GM12878 (cell line): ENCODE data around the gene MBNL3. TPM values are rescaled to one million over a fixed set of nuclear protein-coding genes. Genes with fewer than 3 reads are reported as not detected.

Source experiments
- ATAC-seq: fragments of 200-7000 bp; cut with Tn5 transposase; 3 replicates; pipeline ENCODE4 v1.9.1; 2020; ENCODE audit warnings: mild to moderate bottlenecking, moderate library complexity
- BruUV-seq: library from RNA; stranded (reverse); fragments of 400-500 nt; replicated peaks from 2 replicates; lab custom pipeline; 2021; lab: Mats Ljungman, UMichigan
- CTCF ChIA-PET: fragments of 300-600 bp; sonication (Branson Sonifier 250); formaldehyde crosslinking; extraction: SDS; loops from one replicate; lab custom pipeline; 2021; ENCODE audit warnings: inconsistent platforms; lab: Yijun Ruan, JAX
- POLR2A ChIA-PET: fragments of 350-600 bp; formaldehyde crosslinking; extraction: SDS; loops from one replicate; lab custom pipeline; 2021; ENCODE audit warnings: inconsistent platforms; lab: Charles Lee
- RAD21 ChIA-PET: fragments of 300-600 bp; sonication (Branson Sonifier 250); formaldehyde crosslinking; loops from one replicate; lab custom pipeline; 2023; ENCODE audit warnings: antibody characterized with exemption; ENCODE audit not compliant: unreplicated experiment; lab: Charles Lee
- SMC1A ChIA-PET: fragments of 300-600 bp; sonication (Branson Sonifier 250); formaldehyde crosslinking; loops from one replicate; lab custom pipeline; 2023; ENCODE audit not compliant: unreplicated experiment, uncharacterized antibody; lab: Charles Lee
- DNase-seq: peaks from one replicate; pipeline ENCODE4 v3.0.0-alpha.2; 2011; ENCODE audit warnings: low read depth, low spot score
- FAIRE-seq: peaks from 3 replicates; lab custom pipeline; 2011; peaks lifted over from hg19 to GRCh38; lab: Jason Lieb, UNC
- H2AFZ ChIP-seq: 2 replicates; pipeline ENCODE4 v1.6.0; 2011; ENCODE audit warnings: low read depth, low read length, control low read depth; ENCODE audit not compliant: control insufficient read depth
- H3K27ac ChIP-seq: 2 replicates; pipeline ENCODE4 v1.5.1; 2011; ENCODE audit warnings: control low read depth; ENCODE audit not compliant: control insufficient read depth, insufficient read depth
- H3K27me3 ChIP-seq, 2 experiments: replicated peaks in 1 of 2; 2 replicates each; pipeline versions ENCODE4 v1.6.0 to v1.6.1; 2011; ENCODE audit warnings: low read length in 1 of 2; ENCODE audit not compliant: control insufficient read depth in 2 of 2, insufficient read depth in 2 of 2
- H3K36me3 ChIP-seq, 2 experiments: 2 replicates each; pipeline ENCODE4 v1.5.1; 2011; ENCODE audit warnings: low read length in 1 of 2; ENCODE audit not compliant: control insufficient read depth in 2 of 2, insufficient read depth in 2 of 2
- H3K4me1 ChIP-seq: 2 replicates; pipeline ENCODE4 v1.6.1; 2011; ENCODE audit warnings: mild to moderate bottlenecking, low read length, moderate library complexity, mixed read lengths; ENCODE audit not compliant: control insufficient read depth, insufficient read depth
- H3K4me2 ChIP-seq: 2 replicates; pipeline ENCODE4 v1.6.0; 2011; ENCODE audit warnings: control low read depth; ENCODE audit not compliant: control insufficient read depth, insufficient read depth
- H3K4me3 ChIP-seq: fragments of 200-600 bp; sonication (generic); 2 replicates; pipeline ENCODE4 v1.5.1; 2016
- H3K79me2 ChIP-seq: 2 replicates; pipeline ENCODE4 v1.6.0; 2011; ENCODE audit warnings: low read length; ENCODE audit not compliant: control insufficient read depth, insufficient read depth
- H3K9ac ChIP-seq: 2 replicates; pipeline ENCODE4 v1.8.0; 2011; ENCODE audit warnings: low read length, control low read depth, mixed read lengths; ENCODE audit not compliant: control insufficient read depth, insufficient read depth
- H3K9me3 ChIP-seq: replicated peaks from 3 replicates; pipeline ENCODE4 v1.5.1; 2011; ENCODE audit warnings: mild to moderate bottlenecking, low read length; ENCODE audit not compliant: control insufficient read depth, insufficient read depth
- H4K20me1 ChIP-seq: 2 replicates; pipeline ENCODE4 v1.6.0; 2011; ENCODE audit not compliant: control insufficient read depth, insufficient read depth
- BHLHE40 ChIP-seq, 2 experiments: fragments of 450-650 bp in 1 of 2; IDR thresholded peaks; 2 replicates each; pipeline ENCODE4 v1.6.1; 2011 to 2017; ENCODE audit warnings: low read depth in 2 of 2, borderline replicate concordance in 1 of 2, improper control_type of control experiment in 1 of 2, low read length in 1 of 2, mild to moderate bottlenecking in 1 of 2
- IRF4 ChIP-seq: IDR thresholded peaks from 2 replicates; pipeline ENCODE4 v1.6.1; 2011; ENCODE audit warnings: low read depth, low read length
- KAT2A ChIP-seq: conservative IDR thresholded peaks from 2 replicates; pipeline ENCODE4 v1.6.1; 2011; ENCODE audit warnings: low read depth, low read length; ENCODE audit not compliant: control insufficient read depth
- MTA2 ChIP-seq: fragments of 450-650 bp; IDR thresholded peaks from 2 replicates; pipeline ENCODE4 v1.6.1; 2016; ENCODE audit warnings: low read depth, mild to moderate bottlenecking, moderate library complexity
- MYC ChIP-seq: IDR thresholded peaks from 2 replicates; pipeline ENCODE4 v1.6.1; 2011; ENCODE audit warnings: mild to moderate bottlenecking, low read length, moderate library complexity, inconsistent platforms; ENCODE audit not compliant: insufficient read depth, insufficient replicate concordance, insufficient read length, severe bottlenecking
- NFYB ChIP-seq: IDR thresholded peaks from 2 replicates; pipeline ENCODE4 v1.6.1; 2011; ENCODE audit warnings: low read depth, mild to moderate bottlenecking, low read length, improper control_type of control experiment, moderate library complexity; ENCODE audit not compliant: insufficient read depth
- NR2C2 ChIP-seq: IDR thresholded peaks from 2 replicates; pipeline ENCODE4 v1.6.1; 2011; ENCODE audit warnings: borderline replicate concordance, low read depth; ENCODE audit not compliant: control insufficient read depth, insufficient read length
- RELA ChIP-seq: fragments of 450-650 bp; IDR thresholded peaks from 2 replicates; pipeline ENCODE4 v1.8.0; 2014; ENCODE audit warnings: borderline replicate concordance; ENCODE audit not compliant: partially characterized antibody
- SIN3A ChIP-seq: IDR thresholded peaks from 2 replicates; pipeline ENCODE4 v1.6.1; 2012; ENCODE audit warnings: low read depth, low read length, improper control_type of control experiment
- SIX5 ChIP-seq: IDR thresholded peaks from 2 replicates; pipeline ENCODE4 v1.6.1; 2011; ENCODE audit warnings: mild to moderate bottlenecking, low read depth, low read length, moderate library complexity; ENCODE audit not compliant: severe bottlenecking
- SPI1 ChIP-seq: IDR thresholded peaks from 2 replicates; pipeline ENCODE4 v1.6.1; 2011; ENCODE audit warnings: low read depth, mild to moderate bottlenecking, low read length, moderate library complexity, borderline replicate concordance; ENCODE audit not compliant: insufficient read depth
- SUZ12 ChIP-seq: fragments of 200-600 bp; sonication (generic); IDR thresholded peaks from one replicate; pipeline ENCODE4 v1.6.1; 2018; ENCODE audit warnings: antibody characterized with exemption, mild to moderate bottlenecking; ENCODE audit not compliant: unreplicated experiment
- TAF1 ChIP-seq: IDR thresholded peaks from 2 replicates; pipeline ENCODE4 v1.6.1; 2011; ENCODE audit warnings: mild to moderate bottlenecking, low read depth, low read length, borderline replicate concordance
- TCF12 ChIP-seq: IDR thresholded peaks from 2 replicates; pipeline ENCODE4 v1.6.1; 2011; ENCODE audit warnings: low read depth, mild to moderate bottlenecking, low read length
- WGBS: methylation state at CpG from one replicate; pipeline ENCODE4 v1.1.6; 2016; ENCODE audit warnings: low lambda C conversion rate; ENCODE audit not compliant: insufficient replicate concordance, insufficient coverage; ENCODE audit errors: missing lambda C conversion rate; 5-methylcytosine and 5-hydroxymethylcytosine counted together
- in situ Hi-C: fragments of 300-500 bp; cut with MboI; formaldehyde crosslinking; loops from 9 replicates; pipeline ENCODE4 v1.14.3; 2018; ENCODE audit warnings: mixed read lengths
- intact Hi-C: fragments of 100-400 bp; cut with micrococcal nuclease; formaldehyde crosslinking; loops from one replicate; pipeline ENCODE4 v1.14.2; 2022; ENCODE audit not compliant: unreplicated experiment
- polyA plus RNA-seq, 11 experiments: library from polyadenylated mRNA; depleted of rRNA in 4 of 11; unstranded in 6 of 11; stranded (reverse) in 5 of 11; fragments of >200 nt; fragmentation: Nextera tagmentation in 4 of 11; fragmentation: Illumina TruSeq in 1 of 11; extraction: Ambion mirVana in 4 of 11; extraction: Trizol in 1 of 11; gene quantifications; 1 replicate in 1 of 11; 2 replicates in 10 of 11; pipeline versions ENCODE4 v1.2.1 to v1.2.3, GENCODE V29; 2011 to 2016; ENCODE audit warnings: inconsistent platforms in 2 of 11, missing spikeins in 2 of 11, low read depth in 1 of 11
- total RNA-seq, 4 experiments: library from RNA; depleted of rRNA in 3 of 4; stranded (reverse); fragments of >200 nt in 3 of 4; fragmentation: Illumina TruSeq in 1 of 4; extraction: Trizol in 1 of 4; gene quantifications; 2 replicates each; pipeline versions ENCODE4 v1.2.1 to v1.2.3, GENCODE V29; 2013 to 2021

The MBNL3 gene
- total and polyA plus RNA-seq, 10 of the 15 experiments (the other 5 are each of a cell fraction or from before 2014, with no cell fraction given), result 3.4 to 33.1 (median 12.6) TPM

- TF ChIP-seq TAF1, result 0 out of 2 replicates have a peak, but pooled peaks have one; percentile 34
- TF ChIP-seq, all 136 proteins: peak for 8
Measured at GRCh38 chrX:132488180-132488705, 595 bp downstream of the MBNL3 start (continued).

GRCh38 chrX:132486599-132487178, 2.1 kb downstream of the MBNL3 start:
- Histone ChIP-seq H3K79me2 (peaks cover 45% of the 10 kb centered on the region), H3K9ac (peak overlapping the region; percentile 86; the same call in 1 of the 2 replicates)
- 68% methylated on average over 2 of the region's 2 CpGs for WGBS
- no peak for FAIRE-seq
- no peak for TF ChIP-seq NR2C2
- no peak for TF ChIP-seq SUZ12
- TF ChIP-seq TCF12, result no peak
- no peak for TF ChIP-seq MTA2
- TF ChIP-seq SPI1, result no peak
- TF ChIP-seq KAT2A, result no peak
- TF ChIP-seq SIX5, result no peak
- no peak for TF ChIP-seq BHLHE40 (IDR thresholded peaks at IDR 0.05; ENCODE audit: borderline replicate concordance in 1 of 2, low read depth in 2 of 2, low read length in 1 of 2)
- TF ChIP-seq SIN3A, result no peak
- no peak for TF ChIP-seq MYC
- no peak for TF ChIP-seq RELA
- TF ChIP-seq NFYB, result no peak
- no peak for TF ChIP-seq IRF4
- TF ChIP-seq, all 136 proteins: peak for 0
- intact Hi-C loops (loop anchor here (5.0 kb wide), 1 partner anchor 269 kb away; the partner anchor contains the start of gene RAP2C), in situ Hi-C loops (no loop called here)
- Histone ChIP-seq H4K20me1 (no peaks in the 10 kb centered on the region), H3K4me3 (peak overlapping the region; percentile 72), H3K9me3 (no peaks in the 10 kb centered on the region), H3K27ac (peak overlapping the region; percentile 81; the same call in 1 of the 2 replicates), H3K4me2 (peak overlapping the region; percentile 59), H2AFZ (no peak overlapping the region), H3K4me1 (no peaks in the 10 kb centered on the region; the same call in 1 of the 2 replicates), H3K27me3 (no peaks in the 10 kb centered on the region), H3K36me3 (no peaks in the 10 kb centered on the region)
- RAD21 ChIA-PET, result interaction anchor here (0.8 to 1.7 kb wide), 3 partner anchors 9 to 659 kb away, joined by 3 to 5 read pairs (median 5); no protein-coding TSS in a partner anchor
- DNase-seq (no peak), ATAC-seq (no peak)
- no TSS peak for BruUV-seq
- CTCF ChIA-PET, result interaction anchor here (0.6 to 1.5 kb wide), 4 partner anchors 14 to 268 kb away, joined by 3 to 10 read pairs (median 4); partner anchors contain the start of gene RAP2C
- POLR2A ChIA-PET, result interaction anchor here (1.1 kb wide), 1 partner anchor 76 kb away, joined by 3 read pairs; no protein-coding TSS in a partner anchor
- SMC1A ChIA-PET, result interaction anchor here (0.6 to 2.1 kb wide), 8 partner anchors 10 to 658 kb away, joined by 3 to 6 read pairs (median 3); no protein-coding TSS in a partner anchor
